Hepatic stellate cell (primary cell): Measurements from ENCODE around the gene NOX3.

Experiments
- DNase-seq: peaks from one replicate; pipeline ENCODE4 v3.0.0; 2011; ENCODE audit warnings: low spot score

The NOX3 gene

DNA sequence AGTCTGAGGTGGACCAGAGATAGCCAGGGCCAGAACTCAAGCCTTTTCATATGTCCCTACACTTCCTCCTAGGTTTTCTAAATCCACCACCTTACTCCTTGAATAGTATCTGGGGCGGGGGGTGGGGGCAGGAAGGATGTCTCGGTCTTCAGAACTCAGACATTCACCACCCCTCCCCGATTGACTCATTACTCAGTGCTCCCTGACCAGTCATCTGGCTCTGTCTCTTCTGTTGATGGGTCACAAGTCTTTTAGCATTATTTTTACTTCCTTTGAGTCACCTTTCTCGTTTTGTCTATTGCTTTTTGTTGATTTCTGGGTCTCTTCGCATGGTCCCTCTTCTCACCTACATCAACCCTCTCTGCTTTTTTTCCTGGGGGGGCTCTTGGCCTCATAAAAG is 23.3 kb downstream of the NOX3 start:
- DNase-seq = no peak

DNA sequence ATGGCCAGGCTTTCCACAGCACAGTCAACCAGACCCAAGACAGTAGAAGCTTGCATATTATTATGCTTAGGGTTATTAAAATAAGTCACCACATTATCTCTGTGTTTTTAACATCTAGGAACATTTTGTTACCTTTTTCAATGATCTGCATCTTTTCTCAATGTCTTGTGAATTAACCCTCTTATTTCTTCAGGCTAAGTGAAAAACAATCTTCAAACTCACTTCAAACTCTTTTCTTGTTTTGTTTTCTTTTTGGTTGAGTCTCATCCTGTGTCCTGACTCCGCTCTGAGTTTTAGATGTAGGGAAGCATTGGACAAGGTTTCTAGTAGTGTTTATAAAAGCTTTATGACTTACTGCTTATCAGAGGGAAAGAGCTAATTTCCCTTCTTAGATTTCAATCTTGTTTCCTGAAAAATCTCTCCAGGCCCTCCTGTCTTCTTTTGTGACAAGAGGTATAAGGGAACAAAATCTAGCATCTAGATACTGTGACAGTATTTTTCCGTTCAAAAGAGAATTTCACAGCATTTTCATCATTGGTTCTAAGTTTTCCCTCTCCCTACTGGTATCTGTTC is 26.2 kb downstream of the NOX3 start:
- no peak for DNase-seq

- DNase-seq = no peak
Observed at GRCh38 chr6:155426408-155426945, 29.2 kb downstream of the NOX3 start.

DNA sequence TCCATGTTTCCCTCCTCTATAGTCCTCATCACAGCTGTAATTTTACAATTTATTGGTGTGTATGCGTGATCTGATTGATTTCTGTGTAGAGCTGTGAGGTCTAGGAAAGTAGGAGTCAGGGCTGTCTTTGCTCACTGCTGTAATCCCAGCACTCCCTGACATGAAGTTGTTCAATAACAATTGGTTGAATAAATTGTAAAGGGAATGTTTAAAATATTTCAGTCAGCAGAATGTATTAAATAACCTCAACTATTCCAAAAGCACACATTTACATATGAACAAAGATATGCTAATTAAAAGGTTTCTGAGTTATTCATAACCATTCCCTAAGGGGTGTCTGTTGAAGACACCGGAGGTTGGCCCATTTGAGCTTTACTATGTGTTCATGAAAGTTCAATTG is 31.5 kb downstream of the NOX3 start:
- no peak for DNase-seq

GRCh38 chr6:155422635-155423034 is 33.0 kb downstream of the NOX3 start:
- DNase-seq = no peak

DNA sequence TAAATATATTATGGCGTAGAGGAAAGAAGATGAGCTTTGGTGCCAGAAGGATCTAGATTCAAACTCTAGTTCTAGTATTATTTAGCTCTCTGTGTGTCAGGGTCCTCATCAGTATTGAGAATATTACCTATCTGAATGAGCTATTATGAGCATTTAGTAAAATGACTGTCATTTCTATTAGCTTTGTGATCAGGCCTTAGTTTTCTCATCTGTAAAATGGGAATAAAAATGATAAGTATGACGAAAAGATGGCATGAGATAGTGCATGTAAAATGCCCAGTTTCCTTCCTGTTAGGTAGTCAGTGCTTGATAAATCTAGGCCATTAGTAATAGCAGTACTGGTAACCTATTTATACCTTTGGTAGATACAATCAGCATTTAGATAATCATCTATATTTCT is 35.1 kb downstream of the NOX3 start:
- no peak for DNase-seq

- DNase-seq = no peak
Observed at GRCh38 chr6:155419161-155419560, 36.5 kb downstream of the NOX3 start.

DNA sequence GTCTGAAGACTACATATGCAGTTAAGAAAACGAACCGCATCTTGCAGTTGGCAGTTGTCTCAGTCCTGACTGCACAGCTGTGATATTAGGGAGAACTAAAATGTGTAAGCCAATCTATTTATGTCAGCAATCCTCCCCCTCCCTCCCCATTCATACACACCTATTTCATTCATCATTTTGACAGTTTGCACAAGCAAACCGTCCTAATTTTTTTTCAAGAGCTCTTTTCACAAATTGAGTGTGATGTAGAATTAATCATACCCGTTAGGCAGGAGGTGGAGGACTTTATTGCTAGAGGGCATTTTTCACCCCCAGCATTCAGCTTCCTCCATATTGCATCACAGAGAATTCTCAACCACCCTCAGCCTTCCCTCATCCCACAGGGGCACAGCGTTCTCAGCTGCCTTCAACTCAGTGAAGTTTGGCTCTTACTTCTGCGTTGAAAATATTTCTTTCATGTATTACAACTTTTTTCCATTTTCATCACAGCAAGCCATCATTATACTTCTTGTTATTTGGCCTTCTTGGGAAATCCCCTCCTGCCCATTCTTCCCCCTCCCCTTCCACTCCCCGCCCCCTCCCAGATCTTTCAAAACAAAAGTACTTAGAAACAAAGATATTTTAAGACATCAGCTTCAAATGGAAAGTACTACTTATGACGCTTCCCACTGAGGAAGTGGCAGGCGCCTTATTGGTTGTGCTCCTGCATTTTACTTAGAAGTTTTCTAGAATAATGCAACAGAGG is 37.5 kb downstream of the NOX3 start:
- peak; percentile 20 for DNase-seq

DNA sequence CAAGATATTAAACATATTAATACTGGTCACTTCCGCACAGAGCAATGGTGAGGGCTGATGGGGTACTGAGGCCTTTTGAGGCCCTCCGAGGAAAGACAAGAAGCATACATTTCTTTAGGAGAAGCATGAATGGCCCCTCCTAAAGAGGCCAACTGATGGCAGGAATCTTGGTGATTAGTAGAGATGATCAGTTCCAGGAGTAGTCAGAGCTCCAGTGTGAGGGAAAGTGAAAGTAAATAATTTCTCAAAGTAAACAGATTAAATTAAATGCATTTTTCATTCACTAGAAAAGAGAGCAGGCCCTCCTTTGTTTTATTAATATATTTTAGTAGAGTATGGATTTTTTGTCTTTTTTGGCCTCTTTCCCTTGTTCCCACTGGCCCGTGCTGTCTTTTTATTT is 38.2 kb downstream of the NOX3 start:
- peak; percentile 13 for DNase-seq

- DNase-seq = no peak
Observed at GRCh38 chr6:155415953-155416352, 39.7 kb downstream of the NOX3 start.

GRCh38 chr6:155414049-155414448 is 41.6 kb downstream of the NOX3 start:
- no peak for DNase-seq

DNA sequence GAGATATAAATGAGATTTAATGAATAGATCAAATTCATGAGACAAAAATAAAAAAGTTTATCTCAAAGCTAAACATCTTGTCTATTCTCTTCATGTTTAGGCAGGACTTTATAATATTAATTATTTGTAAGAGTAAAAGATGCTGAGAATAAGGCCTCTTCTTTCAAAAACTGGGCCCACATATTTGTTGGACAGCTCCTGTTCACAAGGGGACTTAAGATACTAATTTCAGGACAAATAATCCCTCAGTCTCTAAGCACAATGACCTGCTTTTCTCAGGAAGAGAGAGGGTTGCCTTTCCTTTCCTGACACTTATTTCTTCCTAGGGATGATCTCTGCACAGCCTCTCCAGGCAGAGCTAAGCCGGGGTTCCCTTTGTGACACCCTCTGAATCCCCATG is 43.3 kb downstream of the NOX3 start:
- no peak for DNase-seq

DNA sequence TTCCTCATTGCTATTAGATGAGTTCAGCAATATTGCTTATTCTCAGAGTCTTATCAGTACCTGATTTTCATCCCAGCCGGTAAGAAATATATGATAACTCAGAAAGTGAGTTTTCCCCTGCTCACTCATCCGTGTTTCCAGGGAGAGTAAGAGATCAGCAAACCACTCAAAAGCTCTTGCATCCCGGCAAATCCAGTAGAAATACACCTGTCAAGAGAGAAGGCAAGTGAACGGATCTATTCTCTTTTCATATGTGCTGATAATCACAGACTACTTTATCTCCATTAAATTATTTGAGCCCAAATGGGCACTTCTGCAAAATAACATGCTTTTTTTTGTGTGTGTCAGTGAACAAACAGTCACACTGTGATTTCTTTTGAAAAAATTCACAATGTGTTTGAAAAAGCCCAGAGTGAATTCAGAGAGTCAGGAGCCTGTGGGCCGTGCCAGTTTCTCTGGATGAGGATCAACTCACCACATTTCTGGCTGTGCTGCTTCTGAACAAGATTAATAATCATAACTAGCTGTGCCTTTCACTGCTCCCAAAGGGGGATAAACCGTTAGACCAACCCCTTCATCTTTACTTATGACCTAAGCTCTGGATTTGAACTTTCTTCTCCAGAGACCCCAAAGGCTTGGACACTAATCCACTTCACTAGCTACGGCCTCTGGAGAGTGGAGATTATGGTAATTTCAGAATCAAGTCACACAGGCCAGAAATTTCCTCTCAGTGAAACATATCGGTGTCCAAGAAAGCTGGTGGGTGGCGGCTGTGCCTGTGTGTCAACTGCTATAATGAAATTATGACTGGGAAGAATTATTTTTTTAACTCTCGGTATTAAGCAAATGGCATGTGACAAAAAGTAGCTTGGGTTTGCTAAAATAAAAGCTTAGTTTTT is 44.2 kb downstream of the NOX3 start:
- no peak for DNase-seq

DNA sequence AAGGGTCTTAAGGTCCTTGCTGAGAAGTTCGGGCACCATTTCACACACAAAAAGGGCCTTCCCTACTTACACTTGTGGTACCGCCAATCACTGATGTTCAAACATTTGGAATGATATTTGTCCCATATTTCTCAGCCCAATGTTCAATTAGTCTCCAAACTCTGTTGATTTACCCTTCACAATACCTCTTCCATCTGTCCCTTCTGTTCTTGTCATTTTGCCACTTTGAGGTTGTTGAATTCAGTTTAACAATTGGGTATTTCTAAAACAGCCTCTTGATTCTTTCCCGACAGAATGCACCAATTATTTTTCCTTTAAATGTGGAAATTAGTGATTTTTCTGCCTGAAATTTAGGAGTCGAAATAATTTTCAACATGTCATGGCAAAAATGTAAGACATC is 46.2 kb downstream of the NOX3 start:
- no peak for DNase-seq

DNA sequence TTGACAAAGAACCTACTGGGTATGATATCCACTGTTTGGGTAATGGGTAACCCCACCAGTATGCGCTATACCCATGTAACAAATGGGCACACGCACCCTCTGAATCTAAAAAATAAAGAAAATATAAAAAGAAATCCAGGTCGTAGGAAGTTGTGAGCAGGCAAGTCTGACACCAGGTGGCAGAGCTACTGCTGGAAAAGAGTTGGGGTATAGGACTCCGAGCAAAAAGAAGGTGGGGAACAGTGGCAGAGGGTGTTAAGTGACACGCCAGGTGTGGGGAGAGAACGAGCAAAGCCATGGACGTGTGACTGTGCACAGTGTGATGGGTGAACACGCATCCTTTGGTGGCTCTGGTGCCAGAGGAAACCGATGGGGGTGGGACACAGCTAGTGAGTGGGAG is 46.7 kb downstream of the NOX3 start:
- no peak for DNase-seq

DNA sequence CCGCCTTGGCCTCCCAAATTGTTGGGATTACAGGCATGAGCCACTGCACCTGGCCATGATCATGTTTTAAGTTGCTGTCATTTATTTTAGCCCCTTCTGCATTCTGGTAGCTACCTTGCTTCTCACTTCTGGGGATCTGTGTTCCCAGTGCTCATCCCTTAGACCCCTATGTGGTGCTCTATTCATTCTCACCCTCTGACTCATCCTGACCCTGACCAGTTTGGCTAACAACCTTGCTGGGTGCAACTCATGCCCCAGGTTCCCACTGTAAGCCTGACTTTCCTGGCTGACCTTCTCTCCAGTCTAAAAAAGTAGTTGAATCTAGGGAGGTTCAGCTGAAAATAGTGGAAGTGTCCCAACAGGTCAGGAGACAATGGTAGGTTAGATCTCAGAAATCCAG is 47.4 kb downstream of the NOX3 start:
- no peak for DNase-seq

DNA sequence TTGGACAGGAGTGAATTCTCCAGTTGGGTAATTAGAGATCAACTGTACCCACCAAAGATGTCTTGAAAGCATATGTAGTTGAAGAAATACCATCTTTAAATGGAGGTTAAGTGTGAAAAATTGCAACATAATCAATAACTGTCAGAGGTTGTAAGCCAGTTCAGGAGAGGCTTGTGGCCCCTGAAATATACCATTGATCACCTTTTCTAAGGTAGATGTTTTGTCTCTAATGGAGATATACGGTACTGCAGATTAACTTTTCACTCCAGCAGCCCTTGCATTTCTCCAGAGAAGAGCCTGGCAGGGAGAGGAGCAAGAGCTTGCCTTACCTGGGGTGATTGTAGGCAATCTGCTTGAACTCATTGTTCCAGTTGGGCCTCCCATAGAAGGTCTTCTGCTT is 48.8 kb downstream of the NOX3 start:
- no peak for DNase-seq

- no peak for DNase-seq
Observed at GRCh38 chr6:155404937-155405336, 50.7 kb downstream of the NOX3 start.

DNA sequence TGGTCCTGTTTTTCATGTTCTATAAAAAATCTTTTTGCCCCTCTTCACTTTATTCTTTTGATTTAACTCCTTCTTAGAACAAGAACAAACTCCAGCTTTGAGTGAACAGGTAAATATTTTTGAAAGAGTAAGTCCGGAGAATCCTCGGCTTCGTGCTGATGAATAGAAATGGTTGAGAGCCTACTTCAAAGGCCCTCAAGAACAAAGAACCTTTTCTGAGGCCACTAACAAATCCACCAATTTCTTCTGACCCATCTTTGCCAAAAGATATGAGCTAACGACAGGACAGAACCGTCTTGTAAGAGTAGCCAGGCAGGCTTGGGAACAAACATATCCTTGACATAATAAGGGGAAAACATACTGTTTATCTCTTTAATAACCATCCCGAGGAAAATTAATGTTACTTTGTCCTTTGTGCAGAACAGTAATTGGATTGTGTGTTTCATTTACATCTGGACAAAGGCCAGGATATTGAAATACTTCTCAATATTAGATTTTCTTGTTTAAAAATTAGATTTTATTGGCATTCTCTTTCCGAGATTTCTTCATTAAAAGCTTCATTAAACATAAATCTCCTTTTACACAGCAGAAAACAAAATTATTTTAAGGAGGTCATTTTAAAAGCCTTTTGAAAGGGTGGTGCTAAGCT is 52.9 kb downstream of the NOX3 start:
- no peak for DNase-seq

DNA sequence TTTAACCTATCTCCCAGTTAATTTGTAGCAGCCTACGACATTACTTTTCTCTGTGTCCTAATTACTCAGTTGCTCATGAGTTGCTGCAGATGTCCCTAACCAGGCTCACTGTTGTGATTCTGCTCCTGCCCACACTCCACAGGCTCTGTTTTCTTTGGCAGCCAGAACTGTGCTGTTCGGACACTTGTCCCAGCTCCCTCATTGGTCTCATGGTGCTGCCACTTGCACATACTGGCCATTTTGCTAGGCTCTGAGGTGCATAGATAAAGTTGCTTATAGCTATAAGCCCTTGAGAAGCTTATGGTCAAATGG is 55.0 kb downstream of the NOX3 start:
- DNase-seq = no peak

GRCh38 chr6:155399745-155400653 is 55.6 kb downstream of the NOX3 start:
- DNase-seq = no peak
